Endothelial cell (in vitro differentiated cells): ENCODE data around the gene SPTBN5. TPM values are rescaled to one million over a fixed set of nuclear protein-coding genes. Genes with fewer than 3 reads are reported as not detected.

ENCODE experiments used
- DNase-seq: peaks from one replicate; pipeline ENCODE4 v3.0.0; 2021; ENCODE audit warnings: low spot score
- H3K27ac Mint-ChIP-seq: one replicate; pipeline ENCODE4 v1.8.0; 2021; ENCODE audit warnings: mixed read lengths, inconsistent platforms; ENCODE audit not compliant: unreplicated experiment
- H3K27me3 Mint-ChIP-seq: one replicate; pipeline ENCODE4 v1.8.0; 2021; ENCODE audit warnings: mild to moderate bottlenecking, moderate library complexity, mixed read lengths, inconsistent platforms; ENCODE audit not compliant: unreplicated experiment
- H3K36me3 Mint-ChIP-seq: one replicate; pipeline ENCODE4 v1.8.0; 2021; ENCODE audit warnings: mild to moderate bottlenecking, low read depth, mixed read lengths, inconsistent platforms; ENCODE audit not compliant: unreplicated experiment
- H3K4me1 Mint-ChIP-seq: one replicate; pipeline ENCODE4 v1.8.0; 2021; ENCODE audit warnings: mild to moderate bottlenecking, mixed read lengths, inconsistent platforms; ENCODE audit not compliant: unreplicated experiment
- H3K4me3 Mint-ChIP-seq: one replicate; pipeline ENCODE4 v1.8.0; 2021; ENCODE audit warnings: mild to moderate bottlenecking, mixed read lengths, inconsistent platforms; ENCODE audit not compliant: unreplicated experiment
- H3K9me3 Mint-ChIP-seq: one replicate; pipeline ENCODE4 v1.8.0; 2021; ENCODE audit warnings: mixed read lengths, inconsistent platforms; ENCODE audit not compliant: unreplicated experiment
- total RNA-seq: library from RNA; stranded (reverse); fragmentation: NEBNext Ultra II Directional; extraction: Animal tissue kit (Norgen Biotek cat#: 25700); gene quantifications from one replicate; pipeline ENCODE4 v1.2.1, GENCODE V29; 2021; ENCODE audit not compliant: unreplicated experiment
- TF ChIP-seq, protein P1 (sequence below): fragments of 200-600 bp; sonication (generic); IDR thresholded peaks from one replicate; pipeline ENCODE4 v1.5.0; 2021; ENCODE audit warnings: antibody characterized with exemption; ENCODE audit not compliant: unreplicated experiment

SPTBN5 gene
- total RNA-seq, 1 donor from 2014 or later: 9.4 TPM

DNA sequence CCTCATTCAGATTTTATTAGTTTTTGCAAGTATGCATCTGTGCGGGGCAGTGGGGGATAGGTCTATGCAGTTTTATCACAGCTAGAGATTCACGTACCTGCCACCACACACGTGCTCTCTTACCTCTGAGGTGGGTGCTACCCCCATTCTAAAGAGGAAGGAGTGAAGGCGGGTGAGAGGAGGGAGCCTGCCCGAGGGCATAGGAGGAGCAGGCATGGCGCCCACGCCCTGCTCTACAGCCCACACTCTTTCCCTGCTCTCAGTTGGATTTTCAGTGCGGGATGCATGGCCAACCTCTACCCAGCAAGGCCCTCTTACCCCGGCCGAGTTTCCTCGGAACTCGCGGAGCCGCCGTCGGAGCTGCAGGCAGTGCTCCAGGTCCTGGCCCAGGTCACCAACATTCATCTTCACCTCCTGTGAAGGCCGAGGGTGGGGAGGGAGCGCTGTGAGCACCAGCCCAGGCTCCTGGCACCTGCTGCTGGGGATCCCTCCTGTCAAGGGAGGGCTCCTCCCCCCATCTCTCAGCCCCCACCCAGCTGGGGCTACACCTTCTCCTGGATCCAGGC is 28.3 kb downstream of the SPTBN5 start:
- no peak for DNase-seq
- Mint-ChIP-seq H3K36me3 (peaks cover 12% of the 10 kb centered on the region), H3K4me1 (no peaks in the 10 kb centered on the region), H3K9me3 (no peaks in the 10 kb centered on the region), H3K27me3 (peaks cover 6% of the 10 kb centered on the region), H3K27ac (no peak overlapping the region), H3K4me3 (no peak overlapping the region)
- TF ChIP-seq, protein P1, sequence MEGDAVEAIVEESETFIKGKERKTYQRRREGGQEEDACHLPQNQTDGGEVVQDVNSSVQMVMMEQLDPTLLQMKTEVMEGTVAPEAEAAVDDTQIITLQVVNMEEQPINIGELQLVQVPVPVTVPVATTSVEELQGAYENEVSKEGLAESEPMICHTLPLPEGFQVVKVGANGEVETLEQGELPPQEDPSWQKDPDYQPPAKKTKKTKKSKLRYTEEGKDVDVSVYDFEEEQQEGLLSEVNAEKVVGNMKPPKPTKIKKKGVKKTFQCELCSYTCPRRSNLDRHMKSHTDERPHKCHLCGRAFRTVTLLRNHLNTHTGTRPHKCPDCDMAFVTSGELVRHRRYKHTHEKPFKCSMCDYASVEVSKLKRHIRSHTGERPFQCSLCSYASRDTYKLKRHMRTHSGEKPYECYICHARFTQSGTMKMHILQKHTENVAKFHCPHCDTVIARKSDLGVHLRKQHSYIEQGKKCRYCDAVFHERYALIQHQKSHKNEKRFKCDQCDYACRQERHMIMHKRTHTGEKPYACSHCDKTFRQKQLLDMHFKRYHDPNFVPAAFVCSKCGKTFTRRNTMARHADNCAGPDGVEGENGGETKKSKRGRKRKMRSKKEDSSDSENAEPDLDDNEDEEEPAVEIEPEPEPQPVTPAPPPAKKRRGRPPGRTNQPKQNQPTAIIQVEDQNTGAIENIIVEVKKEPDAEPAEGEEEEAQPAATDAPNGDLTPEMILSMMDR: no peak

GRCh38 chr15:41862515-41863116 is 31.2 kb downstream of the SPTBN5 start:
- TF ChIP-seq, protein P1: no peak
- peaks cover 11% of the 10 kb centered on the region for H3K27me3 Mint-ChIP-seq
- no peak for DNase-seq
- H3K27ac Mint-ChIP-seq: peak overlapping the region; percentile 25
- H3K9me3 Mint-ChIP-seq: no peaks in the 10 kb centered on the region
- peak overlapping the region; percentile 21 for H3K4me3 Mint-ChIP-seq
- H3K4me1 Mint-ChIP-seq: no peaks in the 10 kb centered on the region
- H3K36me3 Mint-ChIP-seq: peaks cover 8% of the 10 kb centered on the region

GRCh38 chr15:41861736-41862356 is 32.0 kb downstream of the SPTBN5 start:
- Mint-ChIP-seq H3K9me3 (no peaks in the 10 kb centered on the region), H3K27ac (no peak overlapping the region)

DNA sequence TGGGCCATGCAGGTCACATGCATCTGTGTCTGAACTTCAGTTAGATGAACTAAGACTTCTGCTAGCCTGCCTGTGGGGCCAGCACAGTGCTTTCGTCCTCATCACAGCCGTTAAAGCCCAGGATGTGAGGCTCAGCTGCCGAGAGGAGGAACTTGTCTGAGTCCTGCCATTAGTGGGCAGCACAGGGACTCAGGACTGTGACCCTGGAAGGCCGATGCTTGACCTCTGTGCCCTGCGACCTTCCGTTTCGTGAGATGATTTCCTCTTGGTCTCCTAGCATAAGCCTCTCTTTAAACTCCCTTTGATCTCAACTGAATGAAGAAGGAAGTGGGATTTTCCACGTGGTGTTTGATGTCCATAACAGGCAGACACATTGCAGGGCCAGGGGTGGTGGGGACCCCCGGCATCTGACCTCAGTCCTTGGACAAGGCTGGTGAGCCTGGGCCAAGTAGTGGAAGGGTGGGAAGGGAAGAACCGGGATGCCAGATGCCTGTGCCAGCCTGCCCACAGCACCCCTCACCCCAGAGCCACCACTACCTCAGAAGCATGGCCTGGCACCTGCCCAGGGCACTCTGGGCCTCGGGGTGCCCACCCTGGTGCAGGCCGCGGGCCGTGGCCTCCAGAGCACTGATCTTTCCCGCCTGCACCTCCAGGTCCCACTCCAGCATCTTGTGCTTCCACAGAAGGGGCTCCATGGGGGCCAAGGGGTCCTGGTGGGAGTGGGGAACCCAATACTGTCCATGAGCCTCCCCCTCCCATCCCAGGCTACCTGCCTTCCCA is 33.6 kb downstream of the SPTBN5 start:
- Mint-ChIP-seq H3K36me3 (peaks cover 8% of the 10 kb centered on the region), H3K27me3 (peaks cover 12% of the 10 kb centered on the region), H3K27ac (no peak overlapping the region), H3K4me1 (no peaks in the 10 kb centered on the region), H3K4me3 (no peak overlapping the region), H3K9me3 (no peaks in the 10 kb centered on the region)
- DNase-seq: no peak
- TF ChIP-seq, protein P1: no peak

More at GRCh38 chr15:41861736-41862356, 32.0 kb downstream of the SPTBN5 start:
- Mint-ChIP-seq H3K27me3 (peaks cover 12% of the 10 kb centered on the region), H3K4me1 (no peaks in the 10 kb centered on the region), H3K4me3 (no peak overlapping the region), H3K36me3 (peaks cover 4% of the 10 kb centered on the region)
- TF ChIP-seq, protein P1: no peak
- no peak for DNase-seq
